CD4-positive, alpha-beta T cell treated with Interleukin-4 for 1 hour (primary cell): ENCODE measurements around the gene RAD51B.
"Not testable (repeated sequence)": the region's sequence is repeated elsewhere in the genome, so short reads cannot be mapped to it uniquely, and the experiment has no call there.

Experiments
- DNase-seq, 2 donors: peaks; one replicate each; pipeline ENCODE4 v3.0.0-alpha.2; 2020 to 2022

RAD51B gene

GRCh38 chr14:68255693-68256178, 436.2 kb downstream of the RAD51B start:
- no peak for DNase-seq

GRCh38 chr14:68257969-68258368, 438.4 kb downstream of the RAD51B start:
- no peak for DNase-seq

GRCh38 chr14:68258995-68259394, 439.4 kb downstream of the RAD51B start:
- not testable (repeated sequence) for DNase-seq

- DNase-seq: no peak
Observed at GRCh38 chr14:68260121-68260520, 440.5 kb downstream of the RAD51B start.

- DNase-seq: no peak
Observed at GRCh38 chr14:68261092-68261842, 441.7 kb downstream of the RAD51B start.

GRCh38 chr14:68262567-68262966, 443.0 kb downstream of the RAD51B start:
- no peak for DNase-seq

GRCh38 chr14:68263563-68264259, 444.1 kb downstream of the RAD51B start:
- DNase-seq: no peak

- no peak for DNase-seq
Observed at GRCh38 chr14:68264260-68264569, 444.6 kb downstream of the RAD51B start.

GRCh38 chr14:68266998-68267397, 447.4 kb downstream of the RAD51B start:
- no peak for DNase-seq

- DNase-seq: peak; percentile 38 to 76
Observed at GRCh38 chr14:68268197-68268596, 448.6 kb downstream of the RAD51B start.

- DNase-seq: no peak
Observed at GRCh38 chr14:68268719-68269118, 449.1 kb downstream of the RAD51B start.

GRCh38 chr14:68269136-68269927, 449.8 kb downstream of the RAD51B start:
- DNase-seq: no peak

GRCh38 chr14:68270342-68270741, 450.8 kb downstream of the RAD51B start:
- no peak for DNase-seq

- DNase-seq: no peak
Observed at GRCh38 chr14:68271913-68272391, 452.4 kb downstream of the RAD51B start.

GRCh38 chr14:68273413-68273812, 453.8 kb downstream of the RAD51B start:
- DNase-seq: no peak

- peak in 1 of 2 donors; percentile 42 for DNase-seq
Observed at GRCh38 chr14:68274725-68275124, 455.1 kb downstream of the RAD51B start.

- DNase-seq: no peak
Observed at GRCh38 chr14:68278576-68279436, 459.2 kb downstream of the RAD51B start.

- no peak for DNase-seq
Observed at GRCh38 chr14:68279437-68279720, 459.8 kb downstream of the RAD51B start.

GRCh38 chr14:68279777-68280233, 460.2 kb downstream of the RAD51B start:
- DNase-seq: peak in 1 of 2 donors; percentile 76

GRCh38 chr14:68281497-68281896, 461.9 kb downstream of the RAD51B start:
- no peak for DNase-seq

- DNase-seq: peak; percentile 75 to 80
Observed at GRCh38 chr14:68282479-68283377, 463.1 kb downstream of the RAD51B start.
